ENCODE measurements around the gene PIP5K1C.
"Not testable (repeated sequence)": the region's sequence is repeated elsewhere in the genome, so short reads cannot be mapped to it uniquely, and the experiment has no call there.

PIP5K1C gene

DNA sequence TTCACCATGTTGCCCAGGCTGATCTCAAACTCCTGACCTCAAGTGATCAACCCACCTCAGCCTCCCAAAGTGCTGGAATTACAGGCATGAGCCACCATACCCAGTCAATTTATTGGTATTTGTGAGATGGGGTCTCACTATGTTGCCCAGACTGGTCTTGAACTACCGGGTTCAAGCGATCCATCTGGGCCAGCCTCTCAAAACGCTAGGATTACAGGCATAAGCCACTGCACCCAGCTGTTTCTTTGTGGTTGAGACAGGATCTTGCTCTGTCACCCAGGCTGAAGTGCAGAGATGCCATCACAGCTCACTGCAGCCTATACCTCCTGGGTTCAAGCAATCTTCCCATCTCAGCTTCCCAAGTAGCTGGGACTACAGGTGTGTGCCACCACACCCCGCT lies 118.5 kb downstream of the PIP5K1C start:
- H2AFZ ChIP-seq (ENCODE audit: low read depth, low read length); H3K4me1 ChIP-seq (ENCODE audit: insufficient read depth, low read length); H4K20me1 ChIP-seq (ENCODE audit: insufficient read depth, low read length); H3K36me3 ChIP-seq (ENCODE audit: insufficient read depth, low read length); H3K27ac ChIP-seq (ENCODE audit: low read length); H3K27me3 ChIP-seq (ENCODE audit: insufficient read depth, low read length, poor library complexity); DNase-seq; ATAC-seq (ENCODE audit: insufficient read depth, low read depth); H3K4me3 ChIP-seq (ENCODE audit: low read depth in 1 of 2, low read length in 2 of 2); H3K9me3 ChIP-seq (ENCODE audit: insufficient read depth, low read length, severe bottlenecking); H3K79me2 ChIP-seq (ENCODE audit: insufficient read depth, low read length); H3K9ac ChIP-seq (ENCODE audit: low read depth, low read length); H3K4me2 ChIP-seq (ENCODE audit: insufficient read depth, low read length): not testable (repeated sequence)
